LNCAP (cell line): ENCODE measurements around the gene ARID3A.

Source experiments
- CTCF ChIP-seq: fragments of 450-650 bp; IDR thresholded peaks from 2 replicates; pipeline ENCODE4 v1.5.1; 2017; ENCODE audit warnings: mild to moderate bottlenecking

ARID3A gene

GRCh38 chr19:954672-955494 lies 29.0 kb downstream of the ARID3A start:
- TF ChIP-seq CTCF = no peak

DNA sequence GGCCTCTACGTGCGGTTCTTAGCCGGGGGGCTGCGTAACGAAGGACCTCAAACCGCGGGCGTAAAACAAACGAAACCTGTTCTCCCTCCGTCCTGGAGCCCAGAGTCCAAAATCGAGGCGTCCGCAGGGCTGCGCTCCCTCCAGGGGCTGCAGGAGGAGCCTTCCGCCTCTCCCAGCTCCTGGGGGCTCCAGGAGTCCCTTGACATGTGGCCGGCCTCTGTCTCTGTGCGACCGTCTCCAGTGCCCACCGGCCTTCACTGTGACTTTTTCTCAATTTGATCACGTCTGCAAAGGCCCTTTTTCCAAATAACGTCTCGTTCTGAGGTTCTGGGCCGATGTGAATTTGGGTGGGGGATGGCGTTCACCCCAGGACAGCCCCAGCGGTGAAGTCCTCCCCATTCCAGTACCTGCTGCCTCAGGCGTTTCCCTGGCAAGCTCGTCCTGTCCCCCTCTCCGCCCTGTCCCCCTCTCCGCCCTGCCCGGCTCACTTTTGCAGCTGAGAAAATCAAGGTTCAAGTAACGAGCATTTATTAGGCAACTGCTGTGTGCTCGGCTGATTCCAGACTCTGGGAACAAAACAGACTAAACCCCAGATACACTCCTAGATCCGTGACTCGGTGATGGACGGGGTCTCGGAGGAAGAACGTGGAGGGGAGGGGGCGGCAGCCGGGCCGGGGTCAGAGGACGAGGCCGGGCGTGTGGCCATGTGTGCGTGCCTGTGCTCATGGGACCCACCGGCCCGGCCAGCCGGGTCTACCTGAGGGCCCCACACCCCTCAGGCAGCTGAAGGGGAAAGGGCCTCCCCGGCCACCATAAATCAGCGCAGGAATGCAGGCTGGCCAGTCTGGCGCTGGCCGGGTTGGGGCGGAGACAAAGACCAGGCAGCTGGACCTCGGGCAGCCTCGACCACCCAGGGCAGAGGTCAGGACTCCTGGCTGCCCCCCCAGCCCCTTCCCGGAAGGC lies 30.2 kb downstream of the ARID3A start:
- no peak for TF ChIP-seq CTCF

DNA sequence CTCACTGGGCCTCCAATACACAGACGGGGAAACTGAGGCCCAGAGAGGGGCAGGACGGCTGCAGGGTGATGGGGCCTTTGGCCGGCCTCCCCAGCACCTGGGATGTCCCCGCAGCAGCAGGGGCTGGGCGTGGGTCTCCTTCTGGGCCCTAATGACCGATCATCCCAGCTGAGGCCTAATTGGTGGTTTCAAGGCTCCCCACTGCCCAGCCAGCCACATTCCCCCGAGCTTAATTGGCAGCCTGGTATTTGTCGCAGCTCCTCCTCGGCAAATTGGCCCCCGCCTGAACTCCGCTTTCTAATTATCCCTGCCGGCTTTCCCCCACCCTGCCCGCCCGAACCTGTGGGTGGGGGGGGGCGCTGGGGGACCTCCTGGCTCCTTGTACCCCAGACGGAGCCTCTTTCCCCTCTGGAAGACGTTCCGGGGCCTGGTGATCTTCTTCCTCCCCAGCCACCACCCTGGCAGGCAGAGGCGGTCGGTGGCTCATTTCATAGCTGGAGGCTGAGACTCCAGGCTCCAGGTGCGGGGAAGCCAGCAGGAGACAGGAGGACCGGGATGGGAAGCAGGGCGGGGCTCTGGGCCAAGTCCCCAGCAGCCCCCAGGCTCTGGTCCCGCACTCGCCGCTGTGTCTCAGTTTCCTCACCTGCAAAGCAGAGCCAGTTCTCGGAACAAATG lies 31.1 kb downstream of the ARID3A start:
- no peak for TF ChIP-seq CTCF

DNA sequence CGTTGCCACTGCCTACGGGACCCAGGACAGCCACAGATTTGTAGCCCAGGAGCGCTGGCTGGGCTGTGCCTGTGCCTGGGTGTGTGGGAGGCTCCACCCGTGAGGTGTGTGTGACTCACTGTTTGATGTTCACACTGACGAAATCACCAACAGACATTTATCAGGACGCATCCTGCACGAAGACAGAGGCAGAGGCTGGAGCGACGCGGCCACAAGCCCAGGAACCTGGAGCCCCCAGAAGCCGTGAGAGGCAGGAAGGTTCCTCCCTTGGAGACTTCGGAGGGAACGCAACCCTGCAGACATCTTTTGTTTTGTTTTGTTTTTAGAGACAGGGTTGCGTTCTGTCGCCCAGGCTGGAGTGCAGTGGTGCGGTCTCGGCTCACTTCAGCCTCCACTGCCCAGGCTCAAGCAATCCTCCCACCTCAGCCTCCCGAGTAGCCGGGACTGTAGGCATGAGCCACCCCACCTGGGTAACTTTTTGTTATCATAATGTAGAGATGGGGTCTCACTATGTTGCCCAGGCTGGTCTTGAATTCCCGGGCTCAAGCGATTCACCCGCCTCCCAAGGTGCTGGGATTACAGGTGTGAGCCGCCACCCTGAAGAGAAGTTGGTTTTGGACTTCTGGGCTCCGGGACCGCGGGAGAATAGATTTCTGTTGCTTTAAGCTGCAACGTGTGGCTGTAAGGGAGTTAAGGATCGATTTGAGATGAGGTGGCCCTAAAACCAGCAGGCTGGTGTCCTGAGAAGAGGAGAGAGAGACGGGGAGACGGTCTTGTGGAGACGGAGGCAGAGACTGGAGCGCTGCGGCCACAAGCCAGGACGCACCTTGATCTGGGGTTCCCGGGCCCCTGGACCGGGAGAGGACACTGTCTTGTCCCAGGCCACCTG lies 33.4 kb downstream of the ARID3A start:
- TF ChIP-seq CTCF = no peak

DNA sequence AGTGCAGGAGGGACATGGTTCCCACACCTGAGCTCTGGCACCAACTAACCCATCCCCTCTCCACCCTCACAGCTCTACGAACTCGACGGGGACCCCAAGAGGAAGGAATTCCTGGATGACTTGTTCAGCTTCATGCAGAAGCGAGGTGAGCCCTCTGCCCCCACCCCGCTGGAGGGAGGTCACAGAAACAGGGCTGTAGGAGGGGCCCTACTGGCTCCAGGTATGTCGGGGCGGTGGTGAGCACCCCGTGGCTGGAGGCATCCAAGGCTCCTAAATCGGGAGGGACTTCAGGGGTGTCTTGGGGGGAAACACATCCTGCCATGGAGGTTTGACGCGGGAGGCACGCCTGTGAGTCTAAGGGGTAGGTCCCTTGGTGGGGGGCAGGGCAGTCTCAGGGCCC lies 34.2 kb downstream of the ARID3A start:
- TF ChIP-seq CTCF = no peak

DNA sequence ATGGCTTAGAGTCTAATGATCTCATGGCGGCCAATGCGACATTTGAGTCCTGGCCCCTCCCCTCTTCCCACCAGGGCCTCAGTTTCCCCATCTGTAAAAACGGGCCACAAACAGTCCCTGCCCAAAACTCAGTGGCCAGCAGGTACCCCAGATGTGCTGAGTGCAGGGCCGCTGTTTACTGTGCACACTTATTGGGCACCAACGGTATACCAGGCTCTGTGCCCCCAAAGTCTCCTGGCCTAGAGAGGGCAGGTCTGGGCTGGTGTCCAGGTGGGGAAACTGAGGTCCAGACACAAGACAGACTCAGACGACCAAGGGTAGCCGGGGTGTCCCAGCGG lies 34.7 kb downstream of the ARID3A start:
- no peak for TF ChIP-seq CTCF
